ENCODE measurements around the gene GALNT13. TPM values are rescaled to one million over a fixed set of nuclear protein-coding genes. Genes with fewer than 3 reads are reported as not detected.
"Not testable (repeated sequence)": the region's sequence is repeated elsewhere in the genome, so short reads cannot be mapped to it uniquely, and the experiment has no call there.

Gene GALNT13
- total and polyA plus RNA-seq, 2 experiments from 2014 or later, result 1.3 to 3.1 TPM

DNA sequence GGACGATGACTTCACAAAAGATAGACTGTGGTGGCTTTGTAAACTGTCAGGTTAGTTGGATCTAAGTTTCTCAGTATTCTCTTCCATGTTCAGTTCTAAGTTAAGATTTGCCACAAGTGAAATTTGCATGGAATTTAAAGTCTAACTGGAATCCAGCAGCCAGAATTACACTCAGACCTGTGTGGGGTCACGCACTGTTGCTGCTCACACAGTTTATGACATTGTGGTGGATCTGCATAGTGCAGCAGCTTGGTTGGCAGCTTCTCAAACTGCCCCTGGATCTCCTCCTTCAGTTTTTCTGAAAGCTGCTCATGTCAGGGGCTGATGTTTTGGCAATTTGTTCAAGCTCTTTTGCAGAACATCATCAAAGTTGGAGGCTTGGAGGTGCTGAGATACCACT lies 598.7 kb downstream of the GALNT13 start:
- H3K4me3 ChIP-seq, result no peak overlapping the region
- no peak for DNase-seq (ENCODE audit: low read depth in 1 of 2, low spot score in 1 of 2)
- H3K27ac ChIP-seq, result no peak overlapping the region
- no peaks in the 10 kb centered on the region for H3K4me1 ChIP-seq (ENCODE audit: low read depth)
- TF ChIP-seq, protein P1, sequence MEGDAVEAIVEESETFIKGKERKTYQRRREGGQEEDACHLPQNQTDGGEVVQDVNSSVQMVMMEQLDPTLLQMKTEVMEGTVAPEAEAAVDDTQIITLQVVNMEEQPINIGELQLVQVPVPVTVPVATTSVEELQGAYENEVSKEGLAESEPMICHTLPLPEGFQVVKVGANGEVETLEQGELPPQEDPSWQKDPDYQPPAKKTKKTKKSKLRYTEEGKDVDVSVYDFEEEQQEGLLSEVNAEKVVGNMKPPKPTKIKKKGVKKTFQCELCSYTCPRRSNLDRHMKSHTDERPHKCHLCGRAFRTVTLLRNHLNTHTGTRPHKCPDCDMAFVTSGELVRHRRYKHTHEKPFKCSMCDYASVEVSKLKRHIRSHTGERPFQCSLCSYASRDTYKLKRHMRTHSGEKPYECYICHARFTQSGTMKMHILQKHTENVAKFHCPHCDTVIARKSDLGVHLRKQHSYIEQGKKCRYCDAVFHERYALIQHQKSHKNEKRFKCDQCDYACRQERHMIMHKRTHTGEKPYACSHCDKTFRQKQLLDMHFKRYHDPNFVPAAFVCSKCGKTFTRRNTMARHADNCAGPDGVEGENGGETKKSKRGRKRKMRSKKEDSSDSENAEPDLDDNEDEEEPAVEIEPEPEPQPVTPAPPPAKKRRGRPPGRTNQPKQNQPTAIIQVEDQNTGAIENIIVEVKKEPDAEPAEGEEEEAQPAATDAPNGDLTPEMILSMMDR (IDR thresholded peaks at IDR 0.05; ENCODE audit: low read depth, low read length), result no peak
- no peaks in the 10 kb centered on the region for H3K27me3 ChIP-seq
- H3K36me3 ChIP-seq, result no peaks in the 10 kb centered on the region
- H3K9me3 ChIP-seq (ENCODE audit: low read depth), result no peaks in the 10 kb centered on the region

DNA sequence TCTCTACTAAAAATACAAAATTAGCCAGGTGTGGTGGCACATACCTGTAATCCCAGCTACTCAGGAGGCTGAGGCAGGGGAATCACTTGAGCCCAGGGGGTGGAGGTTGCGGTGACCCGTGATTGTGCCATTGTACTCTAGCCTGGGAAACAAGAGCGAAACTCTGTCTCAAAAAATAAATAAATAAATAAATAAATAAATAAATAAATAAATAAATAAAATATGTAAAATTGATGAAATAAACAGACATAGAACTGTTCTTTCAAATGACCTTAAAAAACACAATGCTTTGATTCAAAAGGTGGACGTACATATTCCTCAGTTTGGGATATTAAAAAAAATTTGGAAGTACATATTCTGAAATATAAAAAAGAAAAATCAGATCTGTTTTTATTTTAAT lies 599.8 kb downstream of the GALNT13 start:
- H3K27ac ChIP-seq; DNase-seq (ENCODE audit: low read depth in 1 of 2, low spot score in 1 of 2); H3K27me3 ChIP-seq; H3K9me3 ChIP-seq (ENCODE audit: low read depth); H3K36me3 ChIP-seq; H3K4me3 ChIP-seq; H3K4me1 ChIP-seq (ENCODE audit: low read depth): not testable (repeated sequence)

DNA sequence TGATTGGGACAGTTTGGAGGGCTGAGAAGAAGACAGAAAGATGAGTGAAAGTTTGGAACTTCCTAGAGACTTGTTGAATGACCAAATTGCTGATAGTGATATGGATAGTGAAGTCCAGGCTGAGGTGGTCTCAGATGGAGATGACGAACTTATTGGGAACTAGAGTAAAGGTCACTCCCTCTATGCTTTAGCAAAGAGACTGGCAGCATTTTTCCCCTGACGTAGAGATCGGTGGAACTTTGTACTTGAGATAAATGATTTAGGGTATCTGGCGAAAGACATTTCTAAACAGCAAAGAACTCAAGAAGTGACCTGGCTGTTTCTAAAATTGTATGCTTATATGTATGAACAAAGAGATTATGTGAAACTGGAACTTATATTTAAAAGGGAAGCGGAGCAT lies 605.6 kb downstream of the GALNT13 start:
- TF ChIP-seq, protein P1 (IDR thresholded peaks at IDR 0.05; ENCODE audit: low read depth, low read length), result no peak

DNA sequence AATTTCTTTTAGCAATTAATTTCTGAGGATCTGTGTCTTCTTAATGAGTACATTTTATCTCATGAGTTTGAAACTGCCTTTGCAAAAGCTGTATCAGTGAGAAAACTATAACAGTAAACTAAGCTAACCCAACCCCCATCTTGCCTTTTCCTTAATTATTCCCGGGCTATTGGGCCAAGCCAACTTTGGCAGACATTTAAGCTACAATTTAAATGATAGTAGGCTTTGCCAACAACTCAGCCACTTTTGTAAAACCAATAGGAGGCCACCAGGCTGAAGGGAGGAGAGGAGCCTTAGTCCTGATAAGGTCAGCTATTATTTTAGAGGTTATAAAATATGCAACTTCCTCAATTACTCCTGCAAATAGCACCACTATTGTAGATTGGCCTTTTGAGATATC lies 608.8 kb downstream of the GALNT13 start:
- Histone ChIP-seq H3K27ac (no peak overlapping the region), H3K4me3 (no peak overlapping the region), H3K9me3 (ENCODE audit: low read depth) (no peaks in the 10 kb centered on the region), H3K36me3 (no peaks in the 10 kb centered on the region), H3K4me1 (ENCODE audit: low read depth) (no peaks in the 10 kb centered on the region), H3K27me3 (no peaks in the 10 kb centered on the region)
- DNase-seq (ENCODE audit: low read depth in 1 of 2, low spot score in 1 of 2), result no peak
- TF ChIP-seq, protein P1 (IDR thresholded peaks at IDR 0.05; ENCODE audit: low read depth, low read length), result no peak

More for the DNA sequence above, 605.6 kb downstream of the GALNT13 start:
- no peaks in the 10 kb centered on the region for H3K36me3 ChIP-seq
- no peak for DNase-seq (ENCODE audit: low read depth in 1 of 2, low spot score in 1 of 2)
- H3K4me3 ChIP-seq, result no peak overlapping the region
- no peak overlapping the region for H3K27ac ChIP-seq
- no peaks in the 10 kb centered on the region for H3K9me3 ChIP-seq (ENCODE audit: low read depth)
- no peaks in the 10 kb centered on the region for H3K27me3 ChIP-seq
- no peaks in the 10 kb centered on the region for H3K4me1 ChIP-seq (ENCODE audit: low read depth)

DNA sequence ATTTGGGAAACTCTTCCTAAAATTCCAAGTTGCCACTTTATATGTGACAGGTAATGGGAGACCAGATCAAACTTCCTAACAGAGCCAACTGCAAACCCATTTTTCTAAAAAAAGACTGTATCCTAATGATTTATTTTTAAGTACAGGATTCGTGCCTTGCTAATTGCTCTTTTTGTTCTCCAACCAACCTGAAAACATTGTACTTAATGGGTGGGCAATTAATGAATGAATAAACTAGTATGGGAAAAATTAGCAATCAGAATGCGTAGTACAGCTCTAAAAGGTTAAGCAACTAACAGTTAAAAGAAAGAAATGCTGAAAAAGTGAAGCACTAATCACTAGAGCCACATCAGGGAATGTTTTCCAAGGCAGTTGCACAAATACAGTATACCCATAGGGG lies 609.6 kb downstream of the GALNT13 start:
- H3K4me3 ChIP-seq, result no peak overlapping the region
- no peak for DNase-seq (ENCODE audit: low read depth in 1 of 2, low spot score in 1 of 2)
- H3K9me3 ChIP-seq (ENCODE audit: low read depth), result no peaks in the 10 kb centered on the region
- H3K4me1 ChIP-seq (ENCODE audit: low read depth), result no peaks in the 10 kb centered on the region
- H3K27me3 ChIP-seq, result no peaks in the 10 kb centered on the region
- H3K36me3 ChIP-seq, result no peaks in the 10 kb centered on the region
- H3K27ac ChIP-seq, result no peak overlapping the region
- TF ChIP-seq, protein P1 (IDR thresholded peaks at IDR 0.05; ENCODE audit: low read depth, low read length), result no peak

DNA sequence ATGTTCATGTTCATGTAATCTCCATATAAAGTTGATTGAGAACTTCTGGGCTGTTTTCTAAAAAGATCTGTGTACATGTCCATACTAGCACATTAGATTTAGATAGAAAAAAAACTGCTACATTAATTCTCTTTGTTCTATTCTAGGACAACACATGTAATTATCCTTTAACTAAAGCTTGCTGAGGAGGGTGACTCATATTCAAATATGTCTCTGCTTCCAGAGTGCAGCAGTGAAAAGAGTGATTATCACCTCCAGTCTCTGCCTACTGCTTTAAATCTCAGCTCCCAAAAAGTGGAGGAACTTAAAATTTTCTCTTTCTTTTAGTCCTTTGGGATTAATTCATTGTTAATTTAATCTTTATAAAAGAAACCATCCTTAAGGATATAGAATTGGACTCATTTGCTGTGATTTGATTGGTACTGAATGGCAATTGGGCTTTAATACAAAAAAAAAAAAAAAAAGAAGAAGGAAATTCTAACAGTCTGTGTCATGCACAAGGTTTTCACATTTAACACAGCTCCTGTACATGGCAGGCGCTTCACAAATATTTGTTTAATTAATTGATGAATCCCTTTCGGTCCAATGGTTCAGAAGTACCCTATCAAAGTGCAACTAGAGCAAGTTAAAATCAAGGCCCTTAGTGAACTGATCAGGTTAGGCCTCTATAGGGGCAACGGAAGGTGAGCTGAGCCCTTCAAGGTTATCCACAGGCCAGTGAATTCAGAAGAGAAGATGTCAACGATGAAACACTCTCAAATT lies 612.8 kb downstream of the GALNT13 start:
- no peaks in the 10 kb centered on the region for H3K27me3 ChIP-seq
- no peaks in the 10 kb centered on the region for H3K4me1 ChIP-seq (ENCODE audit: low read depth)
- no peaks in the 10 kb centered on the region for H3K36me3 ChIP-seq
- TF ChIP-seq, protein P1 (IDR thresholded peaks at IDR 0.05; ENCODE audit: low read depth, low read length), result no peak
- no peak overlapping the region for H3K4me3 ChIP-seq
- no peak overlapping the region for H3K27ac ChIP-seq
- no peak for DNase-seq (ENCODE audit: low read depth in 1 of 2, low spot score in 1 of 2)
- H3K9me3 ChIP-seq (ENCODE audit: low read depth), result no peaks in the 10 kb centered on the region

Measured in cardiac muscle cell (in vitro differentiated cells and primary cell).